CD14-positive monocyte (primary cell): Measurements from ENCODE around the gene PHOSPHO2. TPM values are rescaled to one million over a fixed set of nuclear protein-coding genes. Genes with fewer than 3 reads are reported as not detected.
A peak's percentile ranks its signal among the peaks of the same experiment; 100 is the strongest.

Experiments
- DNase-seq, 3 donors: peaks; one replicate each; pipeline ENCODE4 v3.0.0-alpha.2; 2011 to 2022
- H2AFZ ChIP-seq: 2 replicates; pipeline ENCODE4 v1.6.0; 2012; ENCODE audit warnings: mild to moderate bottlenecking, low read depth, low read length, inconsistent platforms; ENCODE audit not compliant: insufficient read depth, poor library complexity, severe bottlenecking
- H3K27ac ChIP-seq, 2 donors: 1 replicate in 1 of 2; 2 replicates in 1 of 2; pipeline ENCODE4 v1.5.1; 2012 to 2013; ENCODE audit warnings: low read length in 2 of 2, control low read depth in 1 of 2, inconsistent platforms in 1 of 2, low read depth in 1 of 2, mild to moderate bottlenecking in 1 of 2
- H3K27me3 ChIP-seq, 2 donors: one replicate each; pipeline versions ENCODE4 v1.6.0 to v1.6.1; 2011 to 2013; ENCODE audit warnings: low read length in 2 of 2; ENCODE audit not compliant: control insufficient read depth in 2 of 2, insufficient read depth in 2 of 2
- H3K36me3 ChIP-seq, 2 donors: replicated peaks in 1 of 2; 1 replicate in 1 of 2; 2 replicates in 1 of 2; pipeline versions ENCODE4 v1.5.1 to v1.6.1; 2012 to 2013; ENCODE audit warnings: low read length in 2 of 2, control low read depth in 1 of 2, inconsistent platforms in 1 of 2, mild to moderate bottlenecking in 1 of 2; ENCODE audit not compliant: insufficient read depth in 2 of 2, control insufficient read depth in 1 of 2
- H3K4me1 ChIP-seq, 2 donors: 1 replicate in 1 of 2; 2 replicates in 1 of 2; pipeline versions ENCODE4 v1.5.1 to v1.6.1; 2012 to 2013; ENCODE audit warnings: low read length in 2 of 2, control low read depth in 1 of 2, inconsistent platforms in 1 of 2, mild to moderate bottlenecking in 1 of 2, moderate library complexity in 1 of 2; ENCODE audit not compliant: insufficient read depth in 2 of 2, control insufficient read depth in 1 of 2
- H3K4me2 ChIP-seq: replicated peaks from 2 replicates; pipeline ENCODE3; 2012; ENCODE audit warnings: low read length, moderate library complexity, mild to moderate bottlenecking; ENCODE audit not compliant: poor library complexity, severe bottlenecking; ENCODE audit errors: extremely low read depth
- H3K4me3 ChIP-seq, 3 experiments: fragments of 200-600 bp in 1 of 3; sonication (generic) in 1 of 3; replicated peaks in 1 of 3; 1 replicate in 2 of 3; 2 replicates in 1 of 3; pipeline ENCODE4 v1.5.1; 2011 to 2013; ENCODE audit warnings: low read length in 3 of 3, mild to moderate bottlenecking in 3 of 3, control low read depth in 2 of 3, low read depth in 2 of 3, inconsistent platforms in 1 of 3, moderate library complexity in 1 of 3
- H3K79me2 ChIP-seq: 2 replicates; pipeline ENCODE4 v1.6.0; 2012; ENCODE audit warnings: mild to moderate bottlenecking, control low read depth, inconsistent platforms, low read length, moderate library complexity; ENCODE audit not compliant: insufficient read depth
- H3K9ac ChIP-seq: 2 replicates; pipeline ENCODE4 v1.6.0; 2017; ENCODE audit warnings: low read length, mild to moderate bottlenecking; ENCODE audit not compliant: insufficient read depth, poor library complexity, severe bottlenecking
- H3K9me3 ChIP-seq, 2 donors: replicated peaks in 1 of 2; 1 replicate in 1 of 2; 2 replicates in 1 of 2; pipeline versions ENCODE4 v1.5.1 to v1.6.1; 2012 to 2013; ENCODE audit warnings: low read length in 2 of 2, control low read depth in 1 of 2; ENCODE audit not compliant: control insufficient read depth in 1 of 2, insufficient read depth in 1 of 2
- H4K20me1 ChIP-seq: 2 replicates; pipeline ENCODE4 v1.6.0; 2012; ENCODE audit warnings: mild to moderate bottlenecking, low read length, control low read depth, moderate library complexity; ENCODE audit not compliant: insufficient read depth
- H3K27ac Mint-ChIP-seq, 7 donors: one replicate each; pipeline ENCODE4 v1.8.0; 2020; ENCODE audit warnings: mild to moderate bottlenecking in 7 of 7, mixed read lengths in 7 of 7, moderate library complexity in 6 of 7, inconsistent platforms in 2 of 7
- H3K27me3 Mint-ChIP-seq, 3 donors: one replicate each; pipeline ENCODE4 v1.8.0; 2021 to 2022; ENCODE audit warnings: low read depth in 3 of 3, mild to moderate bottlenecking in 3 of 3, mixed read lengths in 3 of 3, moderate library complexity in 3 of 3, inconsistent platforms in 1 of 3
- H3K36me3 Mint-ChIP-seq, 2 donors: one replicate each; pipeline ENCODE4 v1.8.0; 2020; ENCODE audit warnings: mixed read lengths in 2 of 2, inconsistent platforms in 1 of 2, mild to moderate bottlenecking in 1 of 2
- H3K4me1 Mint-ChIP-seq: one replicate; pipeline ENCODE4 v1.8.0; 2020; ENCODE audit warnings: mild to moderate bottlenecking, mixed read lengths
- H3K4me3 Mint-ChIP-seq, 2 donors: one replicate each; pipeline ENCODE4 v1.8.0; 2020; ENCODE audit warnings: mild to moderate bottlenecking in 2 of 2, mixed read lengths in 2 of 2, moderate library complexity in 1 of 2
- H3K9me3 Mint-ChIP-seq, 7 donors: one replicate each; pipeline ENCODE4 v1.8.0; 2020 to 2022; ENCODE audit warnings: mixed read lengths in 7 of 7, mild to moderate bottlenecking in 6 of 7, moderate library complexity in 6 of 7, inconsistent platforms in 2 of 7
- WGBS: methylation state at CpG from one replicate; pipeline ENCODE4 v1.1.5; 2013; ENCODE audit warnings: missing lambda C conversion rate; ENCODE audit not compliant: insufficient coverage; 5-methylcytosine and 5-hydroxymethylcytosine counted together
- intact Hi-C, 2 donors: fragments of 100-400 bp; cut with micrococcal nuclease; formaldehyde crosslinking; loops; one replicate each; pipeline versions ENCODE4 v1.15.0 to v1.15.1; 2023
- polyA minus RNA-seq: library from RNA; depleted of rRNA, polyadenylated mRNA; stranded (reverse); fragments of >200 nt; gene quantifications from 2 replicates; pipeline ENCODE4 v1.2.3, GENCODE V29; 2012
- polyA plus RNA-seq, 3 donors: library from polyadenylated mRNA; depleted of rRNA in 1 of 3; unstranded in 2 of 3; stranded (reverse) in 1 of 3; fragments of 300-500 nt in 2 of 3; fragments of >200 nt in 1 of 3; fragmentation: Illumina TruSeq in 2 of 3; gene quantifications; 1 replicate in 2 of 3; 2 replicates in 1 of 3; pipeline ENCODE4 v1.2.3, GENCODE V29; 2012 to 2021
- total RNA-seq, 12 experiments: library from RNA in 1 of 12; stranded (reverse) in 1 of 12; fragments of 120-200 nt in 1 of 12; gene quantifications; one replicate each; pipeline ENCODE4 v1.2.4 and lab custom pipeline; 2013 to 2026; ENCODE audit warnings: mixed read lengths in 6 of 12, inconsistent platforms in 1 of 12
- TF ChIP-seq, protein P1 (sequence below): fragments of 200-600 bp; IDR thresholded peaks from one replicate; pipeline ENCODE4 v1.8.0; 2022; ENCODE audit warnings: antibody characterized with exemption, mild to moderate bottlenecking

Gene PHOSPHO2
- total RNA-seq (2013), result 1.2 TPM
- polyA plus RNA-seq, result 1 to 10 TPM in 1 of 3 donors, under 1 TPM in 2; 0.53 to 1.2 (median 0.74) TPM
- polyA minus RNA-seq, result 0.64 and 0.69 TPM in 2 replicates
- 0.34 to 2.0 (median 1.0) reads per million in 11 experiments for total RNA-seq (lab: John Stamatoyannopoulos, UW)

DNA sequence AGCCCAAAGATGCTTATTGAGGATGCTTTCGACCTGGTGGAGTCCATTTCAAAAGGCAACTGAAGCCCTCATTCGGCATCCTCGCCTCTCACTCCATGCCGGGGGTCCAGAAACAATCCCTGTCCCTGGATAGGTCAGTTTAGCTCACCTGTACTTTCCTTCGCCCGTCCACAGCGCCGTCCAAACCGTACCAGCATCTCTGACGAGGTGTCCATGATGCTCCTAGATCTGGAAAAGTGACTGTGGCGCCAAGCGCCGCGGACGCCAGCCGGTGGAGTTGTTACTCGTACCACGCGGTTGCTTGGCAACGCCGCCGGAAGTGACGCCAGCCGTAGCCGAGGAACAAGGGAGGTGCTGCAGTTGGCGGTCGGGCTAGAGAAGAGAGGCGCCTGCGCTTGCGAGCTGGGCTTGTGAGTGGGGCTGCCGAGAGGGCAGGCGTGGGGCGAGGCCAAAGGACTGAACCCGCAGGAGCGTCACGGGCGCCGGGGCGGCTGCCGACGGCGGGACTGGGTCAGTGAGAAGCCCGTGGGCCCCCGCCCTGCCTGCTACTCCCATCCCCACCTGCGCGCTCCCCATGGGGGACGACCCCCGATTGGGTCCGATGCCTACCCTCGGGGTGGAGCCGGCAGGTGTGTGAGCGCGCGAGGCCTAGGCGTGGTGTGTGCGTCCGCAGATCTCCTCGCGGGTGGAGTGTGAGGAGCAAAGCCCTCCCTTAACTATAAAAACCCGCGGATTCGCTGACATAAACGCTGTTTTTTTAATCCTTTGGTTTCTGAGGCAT is at the start of gene PHOSPHO2, which contains the start of gene CFAP210:
Gene PHOSPHO2 (plus strand): TSS at position 357 of the 781 bp plus-strand sequence. CDS start 6,503 bp downstream, outside the sequence.
Gene CFAP210 (minus strand): TSS at position 293 of the 781 bp plus-strand sequence. CDS start 78 bp downstream, at position 215.
- H3K9ac ChIP-seq, result peak within 1 kb of the TSS; percentile 81
- intact Hi-C loops, result loop anchor here (10.0 kb wide), 1 partner anchor 110 kb away; the partner anchor contains the start of gene PPIG (in 2 of the 2)
- H3K4me1 ChIP-seq, result peaks cover 14 to 16% of the 10 kb centered on the region in 2 donors
- TF ChIP-seq, protein P1, sequence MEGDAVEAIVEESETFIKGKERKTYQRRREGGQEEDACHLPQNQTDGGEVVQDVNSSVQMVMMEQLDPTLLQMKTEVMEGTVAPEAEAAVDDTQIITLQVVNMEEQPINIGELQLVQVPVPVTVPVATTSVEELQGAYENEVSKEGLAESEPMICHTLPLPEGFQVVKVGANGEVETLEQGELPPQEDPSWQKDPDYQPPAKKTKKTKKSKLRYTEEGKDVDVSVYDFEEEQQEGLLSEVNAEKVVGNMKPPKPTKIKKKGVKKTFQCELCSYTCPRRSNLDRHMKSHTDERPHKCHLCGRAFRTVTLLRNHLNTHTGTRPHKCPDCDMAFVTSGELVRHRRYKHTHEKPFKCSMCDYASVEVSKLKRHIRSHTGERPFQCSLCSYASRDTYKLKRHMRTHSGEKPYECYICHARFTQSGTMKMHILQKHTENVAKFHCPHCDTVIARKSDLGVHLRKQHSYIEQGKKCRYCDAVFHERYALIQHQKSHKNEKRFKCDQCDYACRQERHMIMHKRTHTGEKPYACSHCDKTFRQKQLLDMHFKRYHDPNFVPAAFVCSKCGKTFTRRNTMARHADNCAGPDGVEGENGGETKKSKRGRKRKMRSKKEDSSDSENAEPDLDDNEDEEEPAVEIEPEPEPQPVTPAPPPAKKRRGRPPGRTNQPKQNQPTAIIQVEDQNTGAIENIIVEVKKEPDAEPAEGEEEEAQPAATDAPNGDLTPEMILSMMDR, result no peak
- peaks cover 5 to 16% (median 8%) of the 10 kb centered on the region in 7 donors for H3K9me3 Mint-ChIP-seq
- H3K27me3 Mint-ChIP-seq, result peaks cover 7 to 11% (median 7%) of the 10 kb centered on the region in 3 donors
- 0% methylated on average over 48 of the region's 63 CpGs for WGBS
- H2AFZ ChIP-seq, result peak within 1 kb of the TSS; percentile 95
- peak; percentile 98 for DNase-seq
- no peaks in the 10 kb centered on the region for H3K36me3 Mint-ChIP-seq
- H3K4me1 Mint-ChIP-seq, result peaks cover 11% of the 10 kb centered on the region
- H3K9me3 ChIP-seq, result peaks cover 0 to 3% of the 10 kb centered on the region in 2 donors
- H3K27ac Mint-ChIP-seq, result peak within 1 kb of the TSS; percentile 85 to 99 (median 96)
- no peaks in the 10 kb centered on the region for H3K36me3 ChIP-seq
- peak within 1 kb of the TSS; percentile 47 to 85 (median 83) for H3K4me3 ChIP-seq
- peak within 1 kb of the TSS; percentile 83 for H3K4me2 ChIP-seq
- H3K27me3 ChIP-seq, result peaks cover 0 to 2% of the 10 kb centered on the region in 2 donors
- no peaks in the 10 kb centered on the region for H4K20me1 ChIP-seq
- peak within 1 kb of the TSS; percentile 65 to 88 for H3K27ac ChIP-seq
- no peaks in the 10 kb centered on the region for H3K79me2 ChIP-seq
- H3K4me3 Mint-ChIP-seq, result peak within 1 kb of the TSS; percentile 90 to 98

DNA sequence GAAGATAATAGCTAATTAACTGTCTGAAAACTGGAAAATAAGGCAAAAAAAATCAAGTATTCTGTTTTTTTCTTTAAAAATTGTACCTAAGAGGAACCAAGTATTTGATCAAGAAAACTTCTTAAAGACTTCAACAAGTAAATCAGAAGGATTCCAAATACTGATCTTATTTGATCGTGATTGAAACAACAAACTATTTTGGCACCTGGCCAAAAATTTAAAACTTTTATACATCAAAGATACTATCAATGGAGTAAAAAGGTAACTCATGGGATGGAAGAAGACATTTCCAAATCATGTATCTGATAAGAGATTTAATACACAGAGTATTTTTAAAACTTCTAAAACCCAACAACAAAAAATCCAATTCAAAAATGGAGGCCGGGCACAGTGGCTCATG is 46.8 kb upstream of the PHOSPHO2 start:
- no peak overlapping the region for H2AFZ ChIP-seq
- no peaks in the 10 kb centered on the region for H3K27me3 ChIP-seq
- H3K36me3 ChIP-seq, result no peaks in the 10 kb centered on the region
- no peak overlapping the region for H3K9ac ChIP-seq
- Mint-ChIP-seq H3K9me3 (peaks cover 0 to 2% (median 0%) of the 10 kb centered on the region in 7 donors), H3K4me3 (no peak overlapping the region), H3K27me3 (peaks cover 0 to 6% (median 4%) of the 10 kb centered on the region in 3 donors), H3K27ac (no peak overlapping the region), H3K36me3 (no peaks in the 10 kb centered on the region), H3K4me1 (peaks cover 4% of the 10 kb centered on the region)
- intact Hi-C loops, result no loop called here
- DNase-seq, result no peak
- TF ChIP-seq, protein P1, result no peak
- H3K4me3 ChIP-seq, result no peak overlapping the region
- H3K4me2 ChIP-seq, result no peak overlapping the region
- H3K79me2 ChIP-seq, result no peaks in the 10 kb centered on the region
- no peaks in the 10 kb centered on the region for H3K4me1 ChIP-seq
- no peaks in the 10 kb centered on the region for H4K20me1 ChIP-seq
- no CpG with 5 or more reads among the region's 2 CpGs for WGBS
- no peaks in the 10 kb centered on the region for H3K9me3 ChIP-seq
- H3K27ac ChIP-seq, result no peak overlapping the region
